PFSK-1 (cell line): ENCODE measurements around the gene ADNP.

ENCODE experiments used
- POLR2AphosphoS5 ChIP-seq: IDR thresholded peaks from 2 replicates; pipeline ENCODE4 v1.6.1; 2012; ENCODE audit warnings: low read depth, mild to moderate bottlenecking, control low read depth, low read length, moderate library complexity
- REST ChIP-seq, 2 experiments: IDR thresholded peaks; 2 replicates each; pipeline versions ENCODE4 v1.6.1 to v1.8.0; 2011 to 2012; ENCODE audit warnings: low read depth in 2 of 2, low read length in 2 of 2, control low read depth in 1 of 2, inconsistent platforms in 1 of 2, mild to moderate bottlenecking in 1 of 2, moderate library complexity in 1 of 2; ENCODE audit not compliant: insufficient read depth in 1 of 2
- TAF1 ChIP-seq: IDR thresholded peaks from 2 replicates; pipeline ENCODE4 v1.6.1; 2012; ENCODE audit warnings: low read length, control low read depth, borderline replicate concordance; ENCODE audit not compliant: insufficient read depth

DNA sequence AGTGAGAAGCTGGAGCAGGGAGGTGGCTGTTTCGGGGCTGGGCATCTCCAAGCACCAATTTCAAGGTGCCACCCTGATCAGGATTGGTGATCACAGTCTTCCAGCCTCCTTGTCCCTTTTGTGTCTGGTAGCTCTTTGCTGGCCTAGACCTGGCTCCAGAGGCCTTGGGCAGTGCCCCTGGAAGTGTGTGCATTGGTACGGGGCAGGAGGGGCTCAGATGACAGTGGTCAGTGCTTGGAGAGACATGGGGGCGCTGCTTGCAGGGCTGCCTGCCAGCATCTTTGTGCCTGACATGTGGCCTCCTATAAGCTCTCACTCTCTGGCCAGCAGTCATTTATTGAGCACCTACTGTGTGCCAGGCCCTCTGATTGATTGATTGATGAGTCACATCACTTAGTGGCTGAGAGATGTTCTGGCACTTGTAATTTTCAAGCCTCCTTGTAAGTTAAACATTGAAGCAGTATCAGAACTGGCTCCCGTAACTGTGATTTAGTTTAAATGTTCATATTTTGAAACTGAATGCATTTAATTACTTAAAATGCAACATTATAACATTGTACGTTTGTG lies 74.7 kb downstream of the ADNP start:
- no peak for TF ChIP-seq REST (IDR thresholded peaks at IDR 0.05; ENCODE audit: insufficient read depth in 1 of 2, low read depth in 2 of 2, low read length in 2 of 2)
- TF ChIP-seq TAF1 = no peak
- no peak for TF ChIP-seq POLR2AphosphoS5
